ENCODE results near the gene PDE5A.

GRCh38 chr4:119532319-119532718, 96.3 kb downstream of the PDE5A start:
- TF ChIP-seq CTCF (conservative IDR thresholded peaks at IDR 0.05 in 1 of 2, IDR thresholded peaks at IDR 0.05 in 1 of 2; ENCODE audit: extremely low read depth in 1 of 2, insufficient read depth in 1 of 2, low read depth in 1 of 2, low read length in 2 of 2) (no peak), EZH2 (IDR thresholded peaks at IDR 0.05; ENCODE audit: borderline replicate concordance, low read length) (no peak)

Measured in mammary epithelial cell (primary cell).